HG02571 (cell line): ENCODE data around the gene TTC9B.

Experiments used
- ATAC-seq: cut with Tn5 transposase; IDR thresholded peaks from one replicate; pipeline ENCODE4 v1.9.1; 2021; ENCODE audit warnings: mild to moderate bottlenecking, moderate library complexity; ENCODE audit not compliant: unreplicated experiment

The TTC9B gene

DNA sequence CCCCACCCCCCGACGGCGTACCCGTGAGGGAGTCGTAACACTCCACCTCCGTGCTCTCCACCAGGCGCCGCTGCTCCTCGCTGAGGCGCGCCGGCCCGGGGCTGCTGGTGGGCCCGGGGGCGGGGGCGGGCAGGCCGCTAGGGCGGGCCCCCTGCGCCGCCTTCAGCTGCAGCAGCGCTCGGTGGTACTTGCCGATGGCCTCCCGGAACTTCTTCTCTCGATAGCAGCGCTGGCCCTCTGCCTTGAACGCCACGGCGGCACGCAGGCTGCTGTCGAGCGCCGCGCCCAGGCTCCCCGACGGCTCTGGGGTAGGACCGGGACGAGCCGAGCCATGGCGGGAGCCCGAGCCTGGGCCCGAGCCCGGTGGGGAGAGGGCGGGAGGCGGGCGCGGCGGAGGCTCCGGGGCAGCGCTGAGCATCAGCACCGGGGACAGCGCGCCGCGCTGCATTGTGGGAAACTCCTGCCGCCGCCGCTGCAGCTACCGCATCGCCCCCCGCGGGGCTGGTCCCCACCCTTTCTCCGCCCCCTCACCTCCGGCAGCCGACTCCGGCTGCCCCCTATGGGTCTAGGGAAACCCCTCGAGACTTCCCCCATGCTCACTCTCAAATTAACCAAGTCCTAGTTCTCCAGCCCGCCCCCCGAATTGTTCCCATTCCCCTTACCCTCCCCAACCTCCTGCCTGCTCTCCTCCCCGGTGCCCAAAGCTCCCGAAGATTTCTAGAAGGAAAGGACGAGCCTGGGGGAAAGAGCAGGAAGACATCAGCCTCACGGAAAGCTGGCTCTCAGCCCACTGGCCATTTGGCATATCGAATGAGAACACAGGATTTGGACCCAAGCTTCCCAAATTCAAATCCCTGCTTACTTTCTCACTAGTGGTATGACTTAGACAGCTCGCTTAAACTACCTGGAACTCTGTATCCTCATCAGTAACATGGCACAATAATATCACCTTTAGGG, at the start of gene TTC9B:
Gene TTC9B (minus strand): TSS at position 451 of the 957 bp plus-strand sequence. CDS start 3 bp downstream, at position 448.
- no peak for ATAC-seq

DNA sequence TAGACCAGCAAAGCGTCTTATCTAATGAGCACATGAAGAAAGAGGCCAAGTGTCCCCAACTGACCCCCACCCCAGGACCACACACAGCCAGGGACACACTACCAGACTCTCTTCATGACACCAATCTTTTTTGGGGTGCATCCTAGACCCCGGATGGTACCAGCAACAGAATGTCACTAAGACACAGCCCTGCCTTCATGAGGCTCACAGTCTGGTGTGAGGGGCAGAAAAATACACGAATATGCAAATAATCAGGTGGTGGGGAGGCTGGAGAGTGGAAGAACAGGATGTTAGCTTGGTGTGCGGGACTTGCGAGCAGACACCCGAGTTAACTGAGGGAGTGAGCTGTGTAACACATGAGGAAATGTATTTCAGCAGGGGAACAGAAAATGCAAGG, 49.4 kb upstream of the TTC9B start:
- ATAC-seq = no peak

DNA sequence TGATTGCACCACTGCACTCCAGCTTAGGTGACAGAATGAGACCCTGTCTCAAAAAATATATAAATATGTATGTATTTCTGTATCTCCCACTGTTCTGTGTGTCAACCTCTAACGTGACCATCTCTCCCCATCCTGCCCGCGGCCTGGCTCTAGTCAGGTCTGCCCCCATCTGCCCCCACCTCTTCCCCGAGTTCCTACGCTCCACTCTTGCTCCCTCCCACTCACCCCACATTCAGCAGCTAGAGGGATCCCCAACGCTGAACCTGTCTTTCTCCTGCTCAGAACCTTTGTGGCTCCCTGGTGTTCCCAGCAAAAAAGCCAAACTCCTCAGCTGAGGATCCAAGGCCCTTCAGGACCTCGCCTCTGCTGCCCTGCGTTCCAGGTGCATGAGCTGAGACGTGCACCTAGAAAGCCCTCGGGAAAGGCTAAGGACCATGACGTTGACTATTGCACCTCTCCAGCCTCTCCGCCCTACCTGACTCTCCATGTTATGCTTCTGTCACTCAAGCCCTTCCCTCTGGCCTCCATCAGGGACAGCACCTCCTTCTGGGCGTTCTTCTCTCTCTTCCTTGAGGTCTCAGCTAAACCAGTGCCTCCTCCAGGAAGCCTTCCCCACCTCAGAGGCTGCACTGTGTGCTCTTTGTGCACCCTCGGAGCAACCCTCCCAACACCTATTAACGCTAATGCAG, 48.9 kb upstream of the TTC9B start:
- no peak for ATAC-seq

DNA sequence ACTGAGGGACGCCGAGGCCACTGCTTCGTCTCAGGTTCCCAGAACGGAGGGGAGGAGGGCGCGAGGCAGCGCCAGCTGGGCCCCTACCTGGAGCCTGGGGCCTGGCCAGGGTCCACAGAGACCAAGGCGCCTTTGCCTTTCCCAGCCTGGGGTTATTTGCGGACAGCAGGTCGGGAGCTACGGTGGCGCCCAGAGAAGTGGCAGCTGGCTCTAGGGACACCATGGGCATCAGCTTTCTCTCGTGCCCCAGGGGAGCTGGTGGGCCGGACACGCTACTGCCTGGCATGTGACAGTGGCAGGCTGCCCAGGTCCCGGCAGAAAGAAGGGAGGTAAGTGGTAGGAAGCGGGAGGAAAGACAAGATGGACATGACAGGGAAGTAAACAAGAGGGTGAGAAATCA, 47.9 kb upstream of the TTC9B start:
- ATAC-seq = no peak

DNA sequence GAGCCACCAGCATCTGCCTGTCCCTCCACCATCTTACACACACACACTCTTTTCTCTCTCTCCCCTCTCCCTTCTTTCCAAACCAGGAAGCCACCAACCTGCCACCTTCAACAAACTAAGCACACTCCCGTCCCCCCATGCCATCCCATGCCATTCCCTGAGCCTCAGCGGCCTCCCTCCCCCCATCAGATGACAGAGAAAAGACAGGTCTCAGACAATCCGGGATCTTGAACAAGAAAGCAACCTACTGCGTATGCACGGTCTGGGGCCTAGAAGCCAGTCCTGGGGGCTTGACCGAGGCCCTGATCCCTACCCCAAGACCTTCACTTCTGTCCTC, 47.5 kb upstream of the TTC9B start:
- ATAC-seq = no peak

DNA sequence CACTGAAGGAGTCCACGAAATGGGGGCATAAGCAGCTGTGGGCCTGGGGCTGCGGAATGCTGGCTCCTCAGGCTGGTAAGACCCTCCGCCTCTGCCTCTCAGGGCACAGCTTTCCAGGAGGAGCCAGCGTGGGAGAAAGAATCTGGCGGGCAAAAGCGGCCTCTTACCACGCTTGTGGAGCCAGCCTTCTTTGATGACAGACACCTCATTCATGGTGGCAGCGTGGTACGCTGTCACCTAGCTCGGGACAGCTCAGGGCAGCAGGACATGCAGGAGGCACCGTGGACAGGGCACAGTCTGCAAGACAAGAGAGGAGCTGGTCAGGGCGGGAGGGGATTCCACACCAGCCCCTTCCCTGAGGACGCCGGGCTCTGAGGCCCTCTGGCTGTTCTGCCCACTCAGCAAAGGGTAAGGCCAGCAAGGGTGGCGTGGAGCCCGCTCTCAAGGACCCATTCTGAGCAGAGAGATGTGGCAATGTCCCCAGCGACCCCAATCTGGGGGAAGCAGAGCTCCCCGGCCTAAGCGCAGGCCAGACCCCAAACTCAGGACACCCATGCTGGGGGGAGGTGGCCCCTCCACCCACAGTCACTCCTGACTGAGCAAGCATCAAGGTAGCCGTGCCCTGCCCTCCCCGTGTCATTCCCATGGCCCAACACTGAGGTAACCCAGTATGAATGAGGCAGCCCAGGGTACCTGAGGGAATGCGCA, 47.0 kb upstream of the TTC9B start:
- ATAC-seq = no peak

DNA sequence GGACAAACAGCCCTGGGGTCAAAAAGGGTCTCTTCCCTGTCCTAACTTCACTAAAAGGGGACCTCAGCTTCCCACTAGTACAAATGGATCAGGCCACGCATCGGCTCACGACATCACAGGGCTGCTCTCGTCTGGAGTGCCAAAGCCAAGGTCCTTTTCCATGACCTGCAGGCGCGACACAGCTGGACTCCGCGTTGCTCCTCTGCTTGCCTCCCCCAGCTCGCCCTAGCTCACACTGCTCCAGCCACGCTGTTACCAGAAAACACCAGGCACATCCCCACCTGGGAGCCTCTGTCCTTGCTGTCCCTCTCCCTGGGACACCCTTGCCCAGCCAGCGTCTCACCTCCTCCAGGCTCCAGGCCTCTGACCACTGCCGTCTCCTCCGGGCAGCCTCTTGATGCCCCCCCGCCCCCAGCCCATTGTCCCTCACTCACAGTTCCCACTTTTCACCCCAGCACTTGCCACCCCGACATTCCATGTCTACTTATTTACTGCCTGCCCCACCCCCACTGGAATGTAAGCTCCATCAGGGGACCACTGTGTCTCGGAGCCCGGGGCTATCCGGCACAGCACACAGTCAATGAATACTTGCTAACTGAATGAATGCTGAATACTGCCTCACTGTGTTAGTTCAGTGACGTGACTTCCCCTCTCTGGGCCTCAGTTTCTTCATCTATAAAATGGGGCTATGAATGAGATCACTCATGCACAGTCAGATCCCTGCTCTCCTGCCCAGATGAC, 46.3 kb upstream of the TTC9B start:
- no peak for ATAC-seq

DNA sequence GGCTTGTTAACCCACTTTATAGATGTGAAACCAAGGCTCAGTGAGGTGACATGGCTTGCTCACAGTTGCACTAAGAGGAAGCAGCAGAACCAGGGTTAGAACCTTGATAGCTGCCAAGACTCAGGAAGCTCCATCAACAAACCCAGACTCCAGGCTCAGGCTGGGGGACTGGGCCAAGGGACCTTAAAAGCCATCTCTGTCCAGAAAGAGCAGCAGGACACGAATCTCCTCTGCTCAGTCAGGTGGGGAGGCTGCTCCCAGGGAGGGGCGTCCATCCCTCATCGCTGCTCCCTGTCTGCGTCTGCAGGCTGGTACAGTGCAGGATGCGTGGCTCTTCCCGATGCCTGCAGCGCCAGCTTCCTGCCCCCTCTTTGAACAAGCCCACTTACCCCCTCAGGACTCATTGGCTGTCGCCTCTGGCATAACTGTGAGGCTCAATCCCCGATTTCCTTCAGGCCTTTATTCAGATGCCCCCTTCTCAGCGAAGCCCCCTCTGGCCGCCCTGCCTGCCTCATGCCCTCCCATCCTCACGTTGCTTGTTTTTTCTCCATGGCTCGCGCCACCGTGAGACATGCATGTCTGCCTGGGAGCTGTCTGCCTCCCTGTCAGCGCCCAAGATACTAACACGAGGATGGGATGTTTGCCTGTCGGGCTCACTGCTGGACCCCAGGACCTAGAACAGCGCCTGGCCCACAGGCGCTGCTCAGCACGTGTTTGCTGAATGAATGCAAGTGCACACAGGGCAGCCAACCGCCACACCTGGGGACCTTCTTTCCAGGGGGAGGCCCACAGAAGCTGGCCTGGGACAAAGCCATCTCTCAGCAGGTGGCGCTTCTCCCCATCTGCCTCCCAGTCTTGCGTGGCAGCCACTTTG, 45.5 kb upstream of the TTC9B start:
- no peak for ATAC-seq

DNA sequence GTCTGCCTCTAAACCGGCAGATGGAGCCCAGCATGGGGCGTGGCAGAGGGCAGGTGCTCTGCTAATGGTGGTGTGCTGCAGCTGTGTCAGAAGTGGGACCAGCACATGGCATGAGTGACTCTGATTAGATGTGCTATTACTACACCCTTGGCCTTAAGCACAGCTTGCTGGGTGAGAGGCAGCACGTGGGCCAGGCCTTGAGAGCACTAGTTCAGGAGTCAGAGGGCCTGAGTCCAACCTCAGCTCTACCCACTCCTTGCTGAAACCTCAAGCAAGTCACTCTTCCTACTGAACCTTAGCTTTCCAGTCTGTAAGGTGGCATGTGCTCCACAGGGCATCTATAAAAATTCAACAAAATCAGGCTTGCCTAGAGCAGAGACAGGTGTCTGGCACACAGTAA, 44.2 kb upstream of the TTC9B start:
- no peak for ATAC-seq

DNA sequence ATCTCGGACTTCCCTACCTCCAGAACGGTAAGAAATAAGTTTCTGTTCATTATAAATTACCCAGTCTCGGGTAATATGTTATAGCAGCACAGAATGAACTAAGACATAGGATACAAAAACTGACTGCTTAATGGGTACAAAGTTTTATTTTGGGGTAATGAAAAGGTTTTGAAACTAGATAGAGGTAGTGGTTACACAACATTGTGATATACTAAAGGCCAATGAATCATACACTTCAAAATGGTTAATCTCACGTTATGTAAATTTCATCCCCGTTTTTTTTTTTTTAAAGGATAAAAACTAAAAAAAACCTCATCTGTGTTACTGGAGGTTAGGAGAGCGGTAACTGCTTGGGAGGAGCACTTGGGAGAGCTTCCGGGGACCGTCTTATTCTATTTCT, 43.4 kb upstream of the TTC9B start:
- ATAC-seq = no peak

DNA sequence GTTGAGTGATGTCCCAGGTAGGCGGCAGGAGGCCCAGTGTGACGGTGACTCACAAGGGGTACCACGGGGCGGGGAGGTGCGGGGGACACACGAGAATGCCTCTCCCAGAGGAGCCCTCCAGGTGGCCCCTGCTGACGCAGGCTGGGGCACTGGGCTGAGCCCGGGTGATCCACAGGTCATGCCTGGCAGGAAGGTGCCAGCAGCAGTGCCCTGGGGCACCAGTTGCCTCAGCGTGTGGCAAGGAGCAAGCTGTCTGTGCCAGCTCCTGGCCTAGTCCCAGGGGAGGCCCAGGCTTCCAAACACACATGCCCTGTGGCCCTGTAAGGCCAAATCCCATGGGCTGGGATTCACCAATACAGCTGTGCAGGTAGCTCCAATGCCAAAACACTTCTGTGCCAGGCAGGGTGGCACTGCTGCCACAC, 38.9 kb upstream of the TTC9B start:
- no peak for ATAC-seq

DNA sequence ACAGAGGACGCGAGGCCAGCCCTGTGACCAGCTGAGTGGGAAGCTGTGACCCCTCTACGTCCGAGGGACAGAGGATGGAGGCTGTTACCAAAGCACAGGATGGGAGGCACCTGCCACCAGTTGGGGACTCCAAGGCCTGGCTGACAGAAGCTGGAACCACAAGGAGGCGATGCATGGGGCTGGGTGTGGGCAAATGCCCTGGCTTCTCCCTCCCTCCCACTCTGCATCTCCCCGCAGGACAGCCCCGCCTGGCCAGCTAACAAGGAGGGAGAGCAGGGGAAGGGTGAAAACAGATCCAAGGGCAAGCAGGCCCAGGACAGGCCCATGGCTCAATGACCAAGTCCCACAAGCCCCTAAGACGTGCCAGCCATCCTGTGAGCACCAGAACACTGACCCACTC, 38.3 kb upstream of the TTC9B start:
- ATAC-seq = no peak

DNA sequence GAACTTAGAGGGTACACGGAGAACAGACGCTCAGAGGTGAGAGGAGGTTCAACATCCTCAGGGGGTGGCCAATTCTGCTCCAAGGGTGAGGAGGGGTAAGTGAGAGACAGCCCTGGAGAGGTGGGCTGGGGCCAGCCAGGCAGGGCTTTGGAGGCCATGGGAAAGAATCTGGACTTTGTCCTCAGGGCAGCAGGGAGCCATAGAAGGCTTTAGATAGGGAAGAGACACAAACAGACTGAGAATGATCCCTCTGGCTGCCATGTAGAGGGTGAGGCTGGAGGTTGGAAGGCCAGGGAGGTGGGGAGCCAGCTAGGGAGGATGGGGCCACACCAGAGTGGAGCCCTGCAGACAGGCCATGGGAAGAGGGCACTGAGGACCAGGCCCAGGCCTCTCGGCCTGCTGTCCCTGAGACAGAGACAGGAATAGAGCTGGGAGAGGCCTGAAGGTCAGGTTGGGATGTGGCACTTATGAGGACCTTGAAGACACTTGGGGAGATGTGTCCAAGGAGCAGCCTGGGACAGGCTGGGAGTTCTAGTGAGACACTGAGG, 37.5 kb upstream of the TTC9B start:
- no peak for ATAC-seq

DNA sequence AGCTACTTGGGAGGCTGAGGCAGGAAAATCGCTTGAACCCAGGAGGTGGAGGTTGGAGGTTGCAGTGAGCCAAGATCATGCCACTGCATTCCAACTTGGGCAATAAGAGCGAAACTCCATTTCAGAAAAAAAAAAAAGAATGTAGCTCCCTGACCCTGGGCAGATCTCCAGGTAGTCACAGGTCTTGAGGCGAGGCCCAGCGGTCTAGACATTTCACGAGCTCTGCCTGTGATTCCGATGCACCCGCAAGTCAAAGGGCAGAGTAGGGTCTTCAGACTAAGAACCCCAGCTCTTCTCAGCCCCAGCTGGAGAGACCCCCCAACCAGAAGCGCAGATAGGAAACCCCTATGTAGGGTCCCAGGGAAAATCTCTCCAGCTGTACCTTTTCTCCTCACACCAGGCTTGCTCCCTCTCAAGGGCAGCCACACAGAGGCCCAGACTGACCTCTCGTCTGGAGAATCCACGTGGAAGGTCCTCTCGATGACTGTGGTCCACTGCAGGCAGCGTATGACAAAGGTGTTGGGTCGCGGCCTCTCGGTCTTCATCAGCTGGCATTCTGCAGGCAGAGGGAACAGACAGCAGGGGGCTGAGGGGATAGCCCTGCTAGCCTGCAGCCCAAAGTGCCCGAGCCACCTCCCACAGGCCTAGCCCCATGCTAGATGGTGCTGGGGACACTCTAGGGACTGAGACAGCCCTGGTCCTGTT, 36.7 kb upstream of the TTC9B start:
- ATAC-seq = no peak

DNA sequence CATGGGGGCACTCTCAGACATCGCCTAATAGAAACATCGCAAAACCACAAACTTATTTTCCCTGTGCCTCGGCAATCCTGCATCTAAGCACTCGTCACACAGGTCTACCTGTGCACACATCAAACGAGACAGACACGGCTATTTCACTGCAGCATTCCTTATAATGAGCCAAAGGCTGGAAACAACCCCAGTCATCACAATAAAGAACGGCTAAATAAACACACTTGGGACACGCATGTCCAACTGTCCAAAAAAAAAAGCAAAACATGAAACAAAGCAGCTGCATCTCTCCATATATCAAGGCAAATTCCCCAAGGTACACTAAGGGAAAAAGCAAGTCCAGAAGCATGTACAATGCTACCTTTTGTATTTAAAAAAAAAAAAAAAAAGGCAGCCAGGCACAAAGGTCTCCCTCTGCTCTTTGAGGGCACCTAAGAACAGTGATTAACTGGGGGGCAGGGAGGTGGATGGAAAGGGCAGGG, 35.5 kb upstream of the TTC9B start:
- ATAC-seq = no peak

DNA sequence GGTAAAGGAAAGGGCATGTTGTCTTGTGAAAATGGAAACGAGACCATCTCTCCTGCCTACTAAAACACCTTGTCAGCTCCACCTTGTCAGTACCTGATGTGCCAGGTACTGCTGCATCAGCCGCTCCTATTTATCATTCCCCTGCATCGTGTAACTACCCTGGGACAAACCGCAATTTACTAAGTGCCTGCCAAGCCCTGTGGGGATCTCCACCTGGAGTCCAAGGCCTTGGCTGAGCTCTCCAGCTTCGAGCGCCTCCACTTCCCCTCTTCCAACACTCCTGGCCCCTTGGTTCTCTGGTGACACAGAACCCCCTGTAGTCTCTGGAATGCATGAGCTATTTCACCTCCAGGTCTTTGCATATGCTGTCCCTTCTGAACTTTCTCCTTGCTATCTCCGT, 34.2 kb upstream of the TTC9B start:
- no peak for ATAC-seq

DNA sequence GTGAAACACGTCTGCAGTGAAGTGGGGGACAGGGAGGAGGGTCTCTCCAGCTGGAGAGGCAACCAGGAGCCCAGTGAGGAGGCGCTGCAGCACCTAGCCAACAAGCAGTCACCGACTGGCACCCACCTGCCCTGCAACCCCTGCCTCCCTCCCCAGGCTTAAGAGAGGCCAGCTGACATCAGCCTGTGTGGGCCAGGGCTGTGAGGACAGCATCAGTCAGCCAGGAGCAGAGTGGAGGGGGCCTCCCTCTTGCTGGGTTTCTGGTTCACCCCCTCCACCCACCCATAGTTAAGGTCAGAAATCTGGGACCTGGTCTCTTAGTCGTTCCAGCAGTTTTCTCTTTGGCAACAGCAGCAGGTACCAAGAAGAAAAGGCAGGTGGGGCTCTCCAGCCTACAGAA, 33.8 kb upstream of the TTC9B start:
- no peak for ATAC-seq

DNA sequence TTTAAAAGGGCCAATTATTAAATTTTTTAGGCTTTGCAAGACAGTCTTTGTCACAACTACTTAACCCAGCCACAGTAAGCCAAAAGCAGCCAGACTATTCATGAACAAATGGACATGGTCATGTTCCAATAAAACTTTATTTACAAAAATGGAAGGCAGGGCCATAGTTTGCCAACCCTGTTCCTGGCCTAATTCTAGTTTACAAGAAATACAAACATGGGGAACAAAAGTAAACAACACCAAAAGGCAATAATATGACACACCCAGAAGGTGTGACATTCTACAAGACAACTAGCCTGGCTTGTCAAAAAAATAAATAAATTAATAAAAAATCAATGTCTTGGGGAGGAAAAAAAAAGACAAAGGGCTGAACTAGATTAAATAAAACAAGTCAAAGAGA, 33.1 kb upstream of the TTC9B start:
- ATAC-seq = no peak

DNA sequence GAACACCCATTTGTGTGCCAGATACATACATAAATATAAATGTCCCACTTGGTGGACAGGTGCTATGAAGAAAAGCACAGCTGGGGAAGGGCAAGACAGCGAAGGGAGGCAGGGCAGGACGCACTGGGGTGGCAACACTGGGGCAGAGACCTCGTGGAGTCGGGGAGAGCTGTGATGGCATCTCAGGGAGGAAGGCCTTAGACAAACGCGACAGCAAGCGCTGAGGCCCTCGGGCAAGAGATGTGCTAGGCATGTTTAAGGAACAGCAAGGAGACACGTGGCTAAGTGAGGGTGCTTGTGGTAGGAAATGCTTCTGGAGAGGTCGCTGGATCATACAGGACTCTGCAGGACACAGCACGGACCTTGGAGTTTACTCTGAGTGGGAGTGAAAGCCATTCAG, 31.6 kb upstream of the TTC9B start:
- no peak for ATAC-seq
